WTC11 (cell line): ENCODE measurements around the gene LIN7B.

ENCODE experiments used
- NFE2L1 ChIP-seq: sonication (generic); formaldehyde crosslinking; IDR thresholded peaks from 2 replicates; pipeline ENCODE4 v1.8.1; 2023; ENCODE audit warnings: missing genetic modification reagents
- NR2C2 ChIP-seq: sonication (generic); formaldehyde crosslinking; IDR thresholded peaks from 2 replicates; pipeline ENCODE4 v1.8.0; 2022; ENCODE audit warnings: mild to moderate bottlenecking, missing genetic modification reagents
- TF ChIP-seq, protein P1 (sequence below): sonication (generic); formaldehyde crosslinking; IDR thresholded peaks from 2 replicates; pipeline ENCODE4 v1.8.1; 2023; ENCODE audit warnings: mild to moderate bottlenecking, moderate library complexity, missing genetic modification reagents
- TF ChIP-seq, protein P2 (sequence below): fragments of 200-600 bp; IDR thresholded peaks from 2 replicates; pipeline ENCODE4 v1.8.0; 2022; ENCODE audit warnings: antibody characterized with exemption
- TF ChIP-seq, protein P3 (sequence below): sonication (generic); formaldehyde crosslinking; IDR thresholded peaks from 2 replicates; pipeline ENCODE4 v1.8.1; 2023; ENCODE audit warnings: mild to moderate bottlenecking, missing genetic modification reagents, moderate library complexity

DNA sequence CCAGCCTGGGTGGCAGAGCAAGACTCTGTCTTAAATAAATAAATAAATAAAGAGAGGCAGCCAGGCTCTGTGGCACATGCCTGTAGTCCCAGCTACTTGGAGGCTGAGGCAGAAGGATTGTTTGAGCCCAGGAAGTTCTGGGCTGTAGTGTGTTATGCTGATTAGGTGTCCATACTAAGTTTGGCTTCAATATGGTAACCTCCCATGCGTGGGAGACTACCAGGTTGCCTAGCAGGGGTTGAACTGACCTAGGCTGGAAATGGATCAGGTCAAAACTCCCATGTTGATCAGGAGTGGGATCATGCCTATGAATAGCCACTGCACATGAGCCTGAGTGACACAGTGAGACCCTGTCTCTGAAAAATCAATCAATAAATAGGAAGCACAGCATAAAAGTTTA is 32.9 kb upstream of the LIN7B start:
- TF ChIP-seq, protein P1, sequence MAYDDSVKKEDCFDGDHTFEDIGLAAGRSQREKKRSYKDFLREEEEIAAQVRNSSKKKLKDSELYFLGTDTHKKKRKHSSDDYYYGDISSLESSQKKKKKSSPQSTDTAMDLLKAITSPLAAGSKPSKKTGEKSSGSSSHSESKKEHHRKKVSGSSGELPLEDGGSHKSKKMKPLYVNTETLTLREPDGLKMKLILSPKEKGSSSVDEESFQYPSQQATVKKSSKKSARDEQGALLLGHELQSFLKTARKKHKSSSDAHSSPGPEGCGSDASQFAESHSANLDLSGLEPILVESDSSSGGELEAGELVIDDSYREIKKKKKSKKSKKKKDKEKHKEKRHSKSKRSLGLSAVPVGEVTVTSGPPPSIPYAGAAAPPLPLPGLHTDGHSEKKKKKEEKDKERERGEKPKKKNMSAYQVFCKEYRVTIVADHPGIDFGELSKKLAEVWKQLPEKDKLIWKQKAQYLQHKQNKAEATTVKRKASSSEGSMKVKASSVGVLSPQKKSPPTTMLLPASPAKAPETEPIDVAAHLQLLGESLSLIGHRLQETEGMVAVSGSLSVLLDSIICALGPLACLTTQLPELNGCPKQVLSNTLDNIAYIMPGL (CRISPR knock-in tag), result no peak
- TF ChIP-seq, protein P2, sequence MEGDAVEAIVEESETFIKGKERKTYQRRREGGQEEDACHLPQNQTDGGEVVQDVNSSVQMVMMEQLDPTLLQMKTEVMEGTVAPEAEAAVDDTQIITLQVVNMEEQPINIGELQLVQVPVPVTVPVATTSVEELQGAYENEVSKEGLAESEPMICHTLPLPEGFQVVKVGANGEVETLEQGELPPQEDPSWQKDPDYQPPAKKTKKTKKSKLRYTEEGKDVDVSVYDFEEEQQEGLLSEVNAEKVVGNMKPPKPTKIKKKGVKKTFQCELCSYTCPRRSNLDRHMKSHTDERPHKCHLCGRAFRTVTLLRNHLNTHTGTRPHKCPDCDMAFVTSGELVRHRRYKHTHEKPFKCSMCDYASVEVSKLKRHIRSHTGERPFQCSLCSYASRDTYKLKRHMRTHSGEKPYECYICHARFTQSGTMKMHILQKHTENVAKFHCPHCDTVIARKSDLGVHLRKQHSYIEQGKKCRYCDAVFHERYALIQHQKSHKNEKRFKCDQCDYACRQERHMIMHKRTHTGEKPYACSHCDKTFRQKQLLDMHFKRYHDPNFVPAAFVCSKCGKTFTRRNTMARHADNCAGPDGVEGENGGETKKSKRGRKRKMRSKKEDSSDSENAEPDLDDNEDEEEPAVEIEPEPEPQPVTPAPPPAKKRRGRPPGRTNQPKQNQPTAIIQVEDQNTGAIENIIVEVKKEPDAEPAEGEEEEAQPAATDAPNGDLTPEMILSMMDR, result no peak
- TF ChIP-seq, protein P3, sequence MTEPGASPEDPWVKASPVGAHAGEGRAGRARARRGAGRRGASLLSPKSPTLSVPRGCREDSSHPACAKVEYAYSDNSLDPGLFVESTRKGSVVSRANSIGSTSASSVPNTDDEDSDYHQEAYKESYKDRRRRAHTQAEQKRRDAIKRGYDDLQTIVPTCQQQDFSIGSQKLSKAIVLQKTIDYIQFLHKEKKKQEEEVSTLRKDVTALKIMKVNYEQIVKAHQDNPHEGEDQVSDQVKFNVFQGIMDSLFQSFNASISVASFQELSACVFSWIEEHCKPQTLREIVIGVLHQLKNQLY (CRISPR knock-in tag), result no peak
- TF ChIP-seq NR2C2 (CRISPR knock-in tag) (no peak), NFE2L1 (no peak)
